Measurements from ENCODE around the gene RNF220.

DNA sequence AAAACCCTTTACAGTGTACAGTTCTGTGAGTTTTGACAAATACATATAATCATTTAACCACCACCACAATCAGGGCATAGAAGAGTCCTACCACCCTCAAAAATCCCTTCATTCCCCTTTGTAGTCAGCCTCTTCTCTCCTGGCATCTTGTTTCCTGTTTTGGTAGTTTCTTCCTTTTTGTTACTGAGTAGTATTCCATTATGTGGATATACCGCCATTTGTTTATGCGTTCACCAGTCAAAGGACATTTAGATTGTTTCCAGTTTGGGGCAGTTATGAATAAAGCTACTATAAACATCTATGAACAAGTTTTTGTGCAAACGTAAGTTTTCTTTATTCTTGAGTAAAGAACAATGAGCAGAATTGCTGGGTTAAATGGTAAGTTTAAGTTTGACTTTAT is 49.6 kb downstream of the RNF220 start:
- TF ChIP-seq RFXAP (CRISPR knock-in tag; IDR thresholded peaks at IDR 0.05; ENCODE audit: borderline replicate concordance) (no peak), HOXA7 (CRISPR knock-in tag; IDR thresholded peaks at IDR 0.05) (no peak), ZFX (CRISPR knock-in tag; IDR thresholded peaks at IDR 0.05; ENCODE audit: low read depth) (no peak), GATA4 (IDR thresholded peaks at IDR 0.05; ENCODE audit: borderline replicate concordance, low read depth) (no peak), SAFB2 (CRISPR knock-in tag; IDR thresholded peaks at IDR 0.05; ENCODE audit: borderline replicate concordance, low read depth) (no peak), YY1 (IDR thresholded peaks at IDR 0.05; ENCODE audit: insufficient read depth, insufficient replicate concordance, low read depth, low read length) (no peak), RAD21 (CRISPR knock-in tag; IDR thresholded peaks at IDR 0.05) (no peak), RFX5 (IDR thresholded peaks at IDR 0.05; ENCODE audit: low read depth, low read length) (no peak)
- TF ChIP-seq, protein P1, sequence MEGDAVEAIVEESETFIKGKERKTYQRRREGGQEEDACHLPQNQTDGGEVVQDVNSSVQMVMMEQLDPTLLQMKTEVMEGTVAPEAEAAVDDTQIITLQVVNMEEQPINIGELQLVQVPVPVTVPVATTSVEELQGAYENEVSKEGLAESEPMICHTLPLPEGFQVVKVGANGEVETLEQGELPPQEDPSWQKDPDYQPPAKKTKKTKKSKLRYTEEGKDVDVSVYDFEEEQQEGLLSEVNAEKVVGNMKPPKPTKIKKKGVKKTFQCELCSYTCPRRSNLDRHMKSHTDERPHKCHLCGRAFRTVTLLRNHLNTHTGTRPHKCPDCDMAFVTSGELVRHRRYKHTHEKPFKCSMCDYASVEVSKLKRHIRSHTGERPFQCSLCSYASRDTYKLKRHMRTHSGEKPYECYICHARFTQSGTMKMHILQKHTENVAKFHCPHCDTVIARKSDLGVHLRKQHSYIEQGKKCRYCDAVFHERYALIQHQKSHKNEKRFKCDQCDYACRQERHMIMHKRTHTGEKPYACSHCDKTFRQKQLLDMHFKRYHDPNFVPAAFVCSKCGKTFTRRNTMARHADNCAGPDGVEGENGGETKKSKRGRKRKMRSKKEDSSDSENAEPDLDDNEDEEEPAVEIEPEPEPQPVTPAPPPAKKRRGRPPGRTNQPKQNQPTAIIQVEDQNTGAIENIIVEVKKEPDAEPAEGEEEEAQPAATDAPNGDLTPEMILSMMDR (CRISPR knock-in tag; IDR thresholded peaks at IDR 0.05): no peak
- TF ChIP-seq, protein P2, sequence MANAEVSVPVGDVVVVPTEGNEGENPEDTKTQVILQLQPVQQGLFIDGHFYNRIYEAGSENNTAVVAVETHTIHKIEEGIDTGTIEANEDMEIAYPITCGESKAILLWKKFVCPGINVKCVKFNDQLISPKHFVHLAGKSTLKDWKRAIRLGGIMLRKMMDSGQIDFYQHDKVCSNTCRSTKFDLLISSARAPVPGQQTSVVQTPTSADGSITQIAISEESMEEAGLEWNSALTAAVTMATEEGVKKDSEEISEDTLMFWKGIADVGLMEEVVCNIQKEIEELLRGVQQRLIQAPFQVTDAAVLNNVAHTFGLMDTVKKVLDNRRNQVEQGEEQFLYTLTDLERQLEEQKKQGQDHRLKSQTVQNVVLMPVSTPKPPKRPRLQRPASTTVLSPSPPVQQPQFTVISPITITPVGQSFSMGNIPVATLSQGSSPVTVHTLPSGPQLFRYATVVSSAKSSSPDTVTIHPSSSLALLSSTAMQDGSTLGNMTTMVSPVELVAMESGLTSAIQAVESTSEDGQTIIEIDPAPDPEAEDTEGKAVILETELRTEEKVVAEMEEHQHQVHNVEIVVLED (CRISPR knock-in tag; IDR thresholded peaks at IDR 0.05; ENCODE audit: borderline replicate concordance): no peak
- TF ChIP-seq, protein P3, sequence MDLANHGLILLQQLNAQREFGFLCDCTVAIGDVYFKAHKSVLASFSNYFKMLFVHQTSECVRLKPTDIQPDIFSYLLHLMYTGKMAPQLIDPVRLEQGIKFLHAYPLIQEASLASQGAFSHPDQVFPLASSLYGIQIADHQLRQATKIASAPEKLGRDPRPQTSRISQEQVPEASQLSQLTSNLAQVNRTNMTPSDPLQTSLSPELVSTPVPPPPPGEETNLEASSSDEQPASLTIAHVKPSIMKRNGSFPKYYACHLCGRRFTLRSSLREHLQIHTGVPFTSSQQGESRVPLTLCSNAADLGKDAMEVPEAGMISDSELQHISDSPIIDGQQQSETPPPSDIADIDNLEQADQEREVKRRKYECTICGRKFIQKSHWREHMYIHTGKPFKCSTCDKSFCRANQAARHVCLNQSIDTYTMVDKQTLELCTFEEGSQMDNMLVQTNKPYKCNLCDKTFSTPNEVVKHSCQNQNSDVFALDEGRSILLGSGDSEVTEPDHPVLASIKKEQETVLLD (CRISPR knock-in tag; IDR thresholded peaks at IDR 0.05; ENCODE audit: low read depth): no peak
